Hematopoietic multipotent progenitor cell (in vitro differentiated cells): ENCODE measurements around the gene RNF144B. TPM values are rescaled to one million over a fixed set of nuclear protein-coding genes. Genes with fewer than 3 reads are reported as not detected.
"Not testable (repeated sequence)": the region's sequence is repeated elsewhere in the genome, so short reads cannot be mapped to it uniquely, and the experiment has no call there.

Source experiments
- DNase-seq, 3 donors: peaks; one replicate each; pipeline ENCODE4 v3.0.0-alpha.2; 2011 to 2015; ENCODE audit warnings: low read depth in 2 of 3, low spot score in 2 of 3
- total RNA-seq: library from RNA; depleted of rRNA; stranded (reverse); fragments of >200 nt; gene quantifications from one replicate; pipeline ENCODE4 v1.2.3, GENCODE V29; 2012

RNF144B gene
- total RNA-seq, 1 donor = 16.7 TPM

DNA sequence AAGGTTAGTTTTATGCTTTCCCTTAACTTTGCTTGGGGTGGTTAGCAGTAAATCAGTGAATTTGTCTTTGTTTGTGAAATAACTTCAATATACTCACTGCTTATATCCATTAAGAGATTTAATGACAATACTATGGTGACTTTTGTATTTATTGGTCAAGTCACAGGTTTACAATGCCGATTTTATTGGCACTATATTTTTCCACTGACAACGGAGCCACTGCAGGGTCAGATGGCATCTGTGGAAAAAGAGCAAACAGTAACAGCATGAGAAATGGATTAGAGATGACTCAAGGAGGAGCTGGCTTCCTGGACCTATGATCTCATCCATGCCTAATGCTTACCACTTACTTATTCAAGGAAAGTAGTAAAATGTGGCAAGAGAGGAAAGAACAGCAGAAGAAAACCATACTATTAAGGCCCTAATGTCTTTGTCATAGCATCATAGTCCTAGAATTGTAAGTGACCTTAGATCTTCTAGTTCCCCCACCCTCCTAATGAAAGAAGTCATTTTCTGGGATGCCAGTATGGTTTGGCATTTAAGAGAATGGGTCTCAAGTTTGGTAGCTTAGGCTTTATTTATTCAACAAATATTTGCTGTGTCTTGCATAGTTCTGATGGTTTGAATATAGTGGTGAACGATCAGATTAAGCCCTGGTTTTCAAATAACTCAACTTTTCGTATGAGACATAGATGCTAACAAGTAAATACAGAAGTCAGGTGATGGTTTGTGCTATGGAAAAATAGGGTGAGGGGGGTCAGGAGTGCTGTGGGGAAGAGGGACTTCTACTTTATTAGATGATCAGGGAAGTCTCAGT, 18.5 kb downstream of the RNF144B start:
- no peak for DNase-seq

GRCh38 chr6:18406955-18407749, 20.0 kb downstream of the RNF144B start:
- DNase-seq = no peak

DNA sequence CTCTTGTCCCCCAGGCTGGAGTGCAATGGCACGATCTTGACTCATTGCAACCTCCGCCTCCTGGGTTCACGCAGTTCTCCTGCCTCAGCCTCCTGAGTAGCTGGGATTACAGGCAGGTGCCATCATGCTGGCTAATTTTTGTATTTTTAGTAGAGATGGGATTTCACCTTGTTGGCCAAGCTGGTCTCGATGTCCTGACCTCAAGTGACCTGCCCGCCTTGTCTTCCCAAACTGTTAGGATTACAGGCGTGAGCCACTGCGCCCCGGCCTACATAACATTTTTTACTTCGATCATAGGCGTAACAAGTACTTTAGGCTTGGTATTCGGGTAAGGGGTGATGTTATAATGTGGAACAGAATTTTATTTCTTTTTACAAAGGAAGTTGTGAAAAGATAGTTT, 22.5 kb downstream of the RNF144B start:
- DNase-seq = not testable (repeated sequence)

- DNase-seq = no peak
These were observed 23.3 kb downstream of the RNF144B start for GRCh38 chr6:18410412-18410811.

- DNase-seq = peak in 1 of 3 donors; percentile 51
These were observed 24.9 kb downstream of the RNF144B start for GRCh38 chr6:18412068-18412467.

DNA sequence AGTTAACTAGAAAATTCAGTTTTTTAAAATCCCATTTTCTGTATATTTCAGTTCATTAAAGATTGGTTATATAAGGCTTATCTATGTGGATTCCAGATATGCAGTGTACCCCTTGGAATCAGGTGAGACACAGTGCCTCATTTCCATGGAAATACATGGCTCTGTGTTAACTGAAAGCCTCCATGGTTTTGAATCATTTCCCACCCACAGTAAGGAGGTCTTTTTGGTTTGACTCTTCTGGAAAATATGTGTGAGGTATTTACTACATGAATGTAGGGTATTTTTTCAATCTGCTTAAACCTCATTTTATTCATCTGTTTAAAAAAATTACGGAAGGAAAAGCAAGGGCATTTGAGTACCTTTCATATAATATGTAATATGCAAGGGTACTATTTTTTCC, 25.5 kb downstream of the RNF144B start:
- DNase-seq = no peak

- DNase-seq = no peak
These were observed 26.2 kb downstream of the RNF144B start for GRCh38 chr6:18413381-18413780.

GRCh38 chr6:18414116-18414515, 27.0 kb downstream of the RNF144B start:
- no peak for DNase-seq

DNA sequence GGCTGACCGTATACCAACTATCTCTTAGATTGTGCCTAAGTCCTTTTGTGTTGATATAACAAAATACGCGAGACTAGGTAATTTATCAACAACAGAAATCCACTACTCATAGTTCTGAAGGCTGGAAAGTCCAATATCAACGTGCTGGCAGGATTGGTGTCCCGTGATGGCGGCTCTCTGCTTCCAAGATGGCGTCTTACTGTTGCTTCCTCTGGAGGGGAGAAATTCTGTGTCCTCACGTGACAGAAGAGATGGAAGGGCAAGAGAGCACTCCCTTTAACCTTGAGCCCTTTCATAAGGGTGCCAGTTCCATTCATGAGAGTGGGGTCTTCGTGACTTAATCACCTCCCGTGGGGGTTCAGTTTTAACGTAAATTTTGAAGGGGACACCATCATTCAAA, 28.1 kb downstream of the RNF144B start:
- DNase-seq = no peak

DNA sequence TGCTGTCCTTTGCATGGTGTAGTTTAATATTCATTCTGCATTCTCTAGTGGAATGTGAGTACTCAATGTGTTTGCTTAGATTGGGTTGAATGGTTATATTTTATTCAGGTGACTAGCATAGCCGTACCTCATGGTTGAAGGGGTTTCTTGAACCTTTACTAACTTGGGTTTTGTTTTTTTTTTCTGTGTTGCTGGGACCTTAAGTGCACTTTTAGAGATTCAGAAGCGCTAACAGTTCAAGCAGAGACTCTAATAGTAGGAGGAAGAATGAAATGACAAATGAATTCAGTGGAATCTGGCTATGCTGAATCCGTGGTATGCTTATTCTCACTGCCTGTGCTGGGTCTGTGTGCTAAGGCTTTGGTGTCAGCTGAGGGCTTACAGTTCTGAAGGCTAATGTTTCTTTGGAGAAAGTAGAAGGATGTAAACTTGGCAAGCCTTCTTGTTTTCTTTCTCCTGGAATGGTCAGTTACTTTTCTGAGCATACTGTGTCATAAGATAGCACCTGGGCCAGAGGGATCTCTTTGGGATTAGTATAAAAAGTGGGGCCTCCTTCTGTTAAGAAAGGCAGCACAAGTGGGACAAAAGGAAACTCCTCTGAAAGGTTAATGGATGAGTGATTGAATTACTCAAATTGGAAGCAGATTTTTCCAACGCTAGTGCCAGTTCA, 28.7 kb downstream of the RNF144B start:
- no peak for DNase-seq

- DNase-seq = no peak
These were observed 29.2 kb downstream of the RNF144B start for GRCh38 chr6:18416341-18416679.

DNA sequence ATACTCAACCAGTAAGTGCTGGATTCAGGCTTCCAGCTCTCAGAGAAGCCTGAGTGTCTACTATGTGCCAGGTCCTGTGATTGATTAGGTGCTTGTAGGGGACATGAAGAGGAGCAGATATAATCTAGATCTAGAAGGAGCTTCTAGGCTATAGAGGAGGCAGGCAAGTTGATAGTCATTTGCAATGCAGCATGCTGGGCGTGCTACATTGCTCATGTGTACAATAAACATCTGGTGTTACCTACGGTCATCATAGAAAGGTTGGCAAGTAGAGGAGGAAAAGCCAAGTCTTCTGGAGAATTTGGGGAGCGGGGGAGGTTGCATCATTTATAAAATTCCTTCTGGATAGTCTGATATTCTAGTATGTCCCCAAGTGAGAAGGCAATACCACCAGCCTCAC, 33.2 kb downstream of the RNF144B start:
- DNase-seq = no peak

- no peak for DNase-seq
These were observed 35.0 kb downstream of the RNF144B start for GRCh38 chr6:18422136-18422535.

DNA sequence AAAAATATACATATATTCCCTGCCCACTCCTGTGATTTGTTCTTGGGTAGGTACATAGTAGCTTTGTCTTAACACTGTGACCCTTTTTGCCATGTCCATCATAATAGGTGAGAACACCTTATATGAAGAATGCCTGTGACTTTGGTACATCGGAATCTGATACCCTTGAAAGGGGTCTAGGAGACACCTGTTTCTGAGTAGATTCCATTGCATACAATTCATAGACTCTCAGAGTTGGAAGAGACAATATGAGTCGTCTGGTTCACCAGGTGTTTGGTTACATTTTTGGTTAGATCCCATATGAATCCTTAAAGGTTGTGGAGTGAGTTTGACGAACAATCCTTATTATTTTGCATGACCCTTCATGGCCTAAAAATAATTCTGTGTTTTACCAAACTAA, 36.3 kb downstream of the RNF144B start:
- no peak for DNase-seq

DNA sequence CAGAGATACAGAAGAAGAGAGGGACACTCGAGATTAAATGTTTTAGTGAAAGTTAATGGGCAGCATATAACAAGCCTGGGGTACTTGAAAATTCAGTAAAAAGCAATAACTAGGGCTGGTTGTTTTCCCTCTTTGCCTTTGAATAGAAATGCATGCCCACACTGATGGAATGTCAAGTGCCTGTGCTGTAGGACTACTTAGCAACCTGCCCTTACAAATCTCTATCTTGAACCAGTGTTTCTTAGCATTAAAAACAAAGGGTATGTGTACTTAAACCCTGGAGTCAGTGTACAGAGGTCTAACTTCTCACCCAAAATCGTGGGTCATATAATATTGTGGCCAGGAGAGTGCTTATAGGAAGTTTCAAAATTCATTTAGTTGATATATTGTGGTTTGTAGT, 37.1 kb downstream of the RNF144B start:
- no peak for DNase-seq

GRCh38 chr6:18425218-18425617, 38.1 kb downstream of the RNF144B start:
- DNase-seq = no peak

- no peak for DNase-seq
These were observed 40.1 kb downstream of the RNF144B start for GRCh38 chr6:18427296-18427695.

- no peak for DNase-seq
These were observed 42.6 kb downstream of the RNF144B start for GRCh38 chr6:18429655-18430297.

GRCh38 chr6:18431581-18431980, 44.4 kb downstream of the RNF144B start:
- DNase-seq = no peak

DNA sequence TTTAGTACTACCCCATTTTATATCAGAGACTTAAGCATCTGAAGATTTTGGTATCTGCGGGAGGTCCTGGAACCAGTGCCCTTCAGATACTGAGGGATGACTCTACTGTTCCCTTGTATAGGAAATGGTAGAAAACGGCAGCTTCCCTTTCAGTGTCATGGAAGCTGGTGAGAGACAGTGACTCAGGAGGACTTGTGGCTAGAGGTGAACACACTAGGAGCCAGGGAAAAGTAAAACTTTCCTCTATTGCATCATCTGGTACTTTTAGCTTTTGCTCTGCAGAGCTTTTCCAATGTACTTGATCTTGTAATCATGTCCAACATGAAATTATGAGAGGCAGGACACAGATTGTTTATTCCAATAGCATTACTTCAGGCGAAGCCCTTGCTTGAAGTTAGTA, 45.0 kb downstream of the RNF144B start:
- DNase-seq = no peak

DNA sequence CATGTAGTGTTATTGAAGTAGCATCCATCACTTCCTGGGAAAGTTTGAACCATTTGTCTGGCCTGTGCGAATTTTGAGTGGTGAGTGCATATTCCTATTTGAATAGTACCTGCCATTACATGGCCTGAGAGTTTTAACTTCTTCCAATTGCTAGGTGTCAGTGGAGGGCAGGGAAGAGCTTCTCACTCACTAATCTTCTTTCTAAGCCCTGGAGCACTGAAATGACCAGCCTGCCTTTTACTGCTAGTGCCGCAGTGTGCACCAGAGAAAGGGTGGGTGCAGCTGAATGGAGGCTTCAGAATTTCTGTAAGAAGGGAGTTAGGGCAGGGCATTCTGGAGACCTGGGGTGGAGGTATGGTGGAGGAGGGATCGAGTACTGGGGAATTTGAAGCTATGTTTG, 45.5 kb downstream of the RNF144B start:
- no peak for DNase-seq
